ENCODE data around the gene SYAP1.

- no peak for TF ChIP-seq CTCF (IDR thresholded peaks at IDR 0.05)
- TF ChIP-seq POLR2A (IDR thresholded peaks at IDR 0.05): no peak
- TF ChIP-seq POLR2AphosphoS5 (IDR thresholded peaks at IDR 0.05): no peak
Observed at GRCh38 chrX:16702700-16703599, 16.5 kb upstream of the SYAP1 start.

Data from suprapubic skin (tissue), 4 donors.